ENCODE measurements around the gene ABCB6. TPM values are rescaled to one million over a fixed set of nuclear protein-coding genes. Genes with fewer than 3 reads are reported as not detected.

ABCB6 gene
- total RNA-seq, 2 donors from 2014 or later: 39.1 to 76.0 TPM

GRCh38 chr2:219172231-219173154 is 46.3 kb downstream of the ABCB6 start:
- WGBS, 2 experiments (ENCODE audit: insufficient coverage in 1 of 2, insufficient read length in 1 of 2): 88 to 89% methylated on average over 14 to 16 of the region's 16 CpGs
- peaks cover 6% of the 10 kb centered on the region for H3K27me3 Mint-ChIP-seq (ENCODE audit: insufficient read depth)
- Histone ChIP-seq H3K9me3 (ENCODE audit: control insufficient read depth, low read length) (no peaks in the 10 kb centered on the region), H3K4me3 (ENCODE audit: low read length) (no peak overlapping the region), H3K4me1 (ENCODE audit: control insufficient read depth, insufficient read depth, low read length) (peaks cover 3% of the 10 kb centered on the region), H3K27me3 (ENCODE audit: control insufficient read depth, insufficient read depth, low read length, poor library complexity, severe bottlenecking) (no peaks in the 10 kb centered on the region), H3K9ac (ENCODE audit: extremely low read depth, low read length, poor library complexity, severe bottlenecking) (no peak overlapping the region), H3K36me3 (ENCODE audit: control insufficient read depth, insufficient read depth, low read length) (peaks cover 29% of the 10 kb centered on the region), H3K27ac (ENCODE audit: low read depth, low read length) (no peak overlapping the region)
- no peaks in the 10 kb centered on the region for H3K9me3 Mint-ChIP-seq
- DNase-seq: no peak
- peaks cover 12% of the 10 kb centered on the region for H3K4me1 Mint-ChIP-seq
- no peak overlapping the region for H3K27ac Mint-ChIP-seq
- no peak for TF ChIP-seq CTCF (conservative IDR thresholded peaks at IDR 0.05)
- H3K4me3 Mint-ChIP-seq: no peak overlapping the region
- peaks cover 13% of the 10 kb centered on the region for H3K36me3 Mint-ChIP-seq (ENCODE audit: low read depth)

GRCh38 chr2:219171231-219171651 is 47.5 kb downstream of the ABCB6 start:
- TF ChIP-seq CTCF (conservative IDR thresholded peaks at IDR 0.05): peak; percentile 88
- Mint-ChIP-seq H3K9me3 (no peaks in the 10 kb centered on the region), H3K4me3 (no peak overlapping the region), H3K4me1 (peaks cover 9% of the 10 kb centered on the region), H3K36me3 (ENCODE audit: low read depth) (peaks cover 13% of the 10 kb centered on the region), H3K27me3 (ENCODE audit: insufficient read depth) (peaks cover 6% of the 10 kb centered on the region), H3K27ac (peak overlapping the region; percentile 64)
- no peaks in the 10 kb centered on the region for H3K9me3 ChIP-seq (ENCODE audit: control insufficient read depth, low read length)
- H3K27me3 ChIP-seq (ENCODE audit: control insufficient read depth, insufficient read depth, low read length, poor library complexity, severe bottlenecking): no peaks in the 10 kb centered on the region
- peak; percentile 80 for DNase-seq
- H3K4me1 ChIP-seq (ENCODE audit: control insufficient read depth, insufficient read depth, low read length): peaks cover 3% of the 10 kb centered on the region
- H3K9ac ChIP-seq (ENCODE audit: extremely low read depth, low read length, poor library complexity, severe bottlenecking): no peak overlapping the region
- H3K36me3 ChIP-seq (ENCODE audit: control insufficient read depth, insufficient read depth, low read length): peaks cover 29% of the 10 kb centered on the region
- no peak overlapping the region for H3K27ac ChIP-seq (ENCODE audit: low read depth, low read length)
- no peak overlapping the region for H3K4me3 ChIP-seq (ENCODE audit: low read length)
- 62 to 80% methylated on average over 5 to 6 of the region's 6 CpGs for WGBS, 2 experiments (ENCODE audit: insufficient coverage in 1 of 2, insufficient read length in 1 of 2)

- TF ChIP-seq CTCF (conservative IDR thresholded peaks at IDR 0.05): no peak
- Histone ChIP-seq H3K4me3 (ENCODE audit: low read length) (no peak within 1 kb of the TSS), H3K27me3 (ENCODE audit: control insufficient read depth, insufficient read depth, low read length, poor library complexity, severe bottlenecking) (no peaks in the 10 kb centered on the region), H3K27ac (ENCODE audit: low read depth, low read length) (no peak within 1 kb of the TSS), H3K9ac (ENCODE audit: extremely low read depth, low read length, poor library complexity, severe bottlenecking) (no peak within 1 kb of the TSS), H3K4me1 (ENCODE audit: control insufficient read depth, insufficient read depth, low read length) (peaks cover 3% of the 10 kb centered on the region), H3K36me3 (ENCODE audit: control insufficient read depth, insufficient read depth, low read length) (peaks cover 29% of the 10 kb centered on the region), H3K9me3 (ENCODE audit: control insufficient read depth, low read length) (no peaks in the 10 kb centered on the region)
- WGBS, 2 experiments (ENCODE audit: insufficient coverage in 1 of 2, insufficient read length in 1 of 2): 93 to 94% methylated on average over 6 to 10 of the region's 10 CpGs
- H3K27ac Mint-ChIP-seq: no peak within 1 kb of the TSS
- H3K4me1 Mint-ChIP-seq: peaks cover 2% of the 10 kb centered on the region
- H3K9me3 Mint-ChIP-seq: no peaks in the 10 kb centered on the region
- peaks cover 13% of the 10 kb centered on the region for H3K36me3 Mint-ChIP-seq (ENCODE audit: low read depth)
- H3K4me3 Mint-ChIP-seq: no peak within 1 kb of the TSS
- no peak for DNase-seq
- H3K27me3 Mint-ChIP-seq (ENCODE audit: insufficient read depth): peaks cover 9% of the 10 kb centered on the region
Observed at GRCh38 chr2:219169930-219170654, 48.7 kb downstream of the ABCB6 start, which contains the start of gene SLC23A3. Gene SLC23A3 (minus strand): TSS chr2:219170029. CDS start chr2:219169984, 45 bp downstream.
